Measurements from ENCODE around the gene ACSS2. TPM values are rescaled to one million over a fixed set of nuclear protein-coding genes. Genes with fewer than 3 reads are reported as not detected.
"Not testable (repeated sequence)": the region's sequence is repeated elsewhere in the genome, so short reads cannot be mapped to it uniquely, and the experiment has no call there.

Gene ACSS2
- total RNA-seq, 1 donor from 2014 or later: 73.8 TPM

GRCh38 chr20:34898129-34898528, 21.7 kb downstream of the ACSS2 start:
- intact Hi-C loops (cut with DNase I); DNase-seq (ENCODE audit: low spot score): not testable (repeated sequence)

GRCh38 chr20:34898731-34899130, 22.3 kb downstream of the ACSS2 start:
- intact Hi-C loops (cut with DNase I): not testable (repeated sequence)

GRCh38 chr20:34904202-34904621, 27.8 kb downstream of the ACSS2 start:
- DNase-seq (ENCODE audit: low spot score): no peak
- intact Hi-C loops (cut with DNase I): no loop called here

More at GRCh38 chr20:34898731-34899130, 22.3 kb downstream of the ACSS2 start:
- not testable (repeated sequence) for DNase-seq (ENCODE audit: low spot score)

GRCh38 chr20:34907616-34908469, 31.4 kb downstream of the ACSS2 start:
- intact Hi-C loops (cut with DNase I): no loop called here
- DNase-seq (ENCODE audit: low spot score): peak; percentile 80

GRCh38 chr20:34915131-34915530, 38.7 kb downstream of the ACSS2 start:
- DNase-seq (ENCODE audit: low spot score): no peak
- intact Hi-C loops (cut with DNase I): no loop called here

- intact Hi-C loops (cut with DNase I): no loop called here
- no peak for DNase-seq (ENCODE audit: low spot score)
Observed at GRCh38 chr20:34915749-34916455, 39.5 kb downstream of the ACSS2 start.

- intact Hi-C loops (cut with DNase I): no loop called here
- DNase-seq (ENCODE audit: low spot score): no peak
Observed at GRCh38 chr20:34916774-34917354, 40.5 kb downstream of the ACSS2 start.

- no peak for DNase-seq (ENCODE audit: low spot score)
- intact Hi-C loops (cut with DNase I): no loop called here
Observed at GRCh38 chr20:34920055-34920454, 43.6 kb downstream of the ACSS2 start.

- intact Hi-C loops (cut with DNase I): no loop called here
- DNase-seq (ENCODE audit: low spot score): no peak
Observed at GRCh38 chr20:34921436-34921835, 45.0 kb downstream of the ACSS2 start.

GRCh38 chr20:34922654-34923381, 46.4 kb downstream of the ACSS2 start:
- intact Hi-C loops (cut with DNase I): no loop called here
- DNase-seq (ENCODE audit: low spot score): no peak

GRCh38 chr20:34923414-34923813, 47.0 kb downstream of the ACSS2 start:
- no peak for DNase-seq (ENCODE audit: low spot score)
- intact Hi-C loops (cut with DNase I): no loop called here

GRCh38 chr20:34925341-34925740, 48.9 kb downstream of the ACSS2 start:
- no peak for DNase-seq (ENCODE audit: low spot score)
- intact Hi-C loops (cut with DNase I): no loop called here

GRCh38 chr20:34925981-34926380, 49.6 kb downstream of the ACSS2 start:
- DNase-seq (ENCODE audit: low spot score): no peak
- intact Hi-C loops (cut with DNase I): no loop called here

GRCh38 chr20:34926581-34926980, 50.2 kb downstream of the ACSS2 start:
- intact Hi-C loops (cut with DNase I): no loop called here
- no peak for DNase-seq (ENCODE audit: low spot score)

GRCh38 chr20:34927736-34928135, 51.3 kb downstream of the ACSS2 start:
- intact Hi-C loops (cut with DNase I): no loop called here
- DNase-seq (ENCODE audit: low spot score): no peak

GRCh38 chr20:34928411-34928810, 52.0 kb downstream of the ACSS2 start:
- intact Hi-C loops (cut with DNase I): no loop called here
- DNase-seq (ENCODE audit: low spot score): no peak

GRCh38 chr20:34931771-34932170, 55.4 kb downstream of the ACSS2 start:
- intact Hi-C loops (cut with DNase I): no loop called here
- DNase-seq (ENCODE audit: low spot score): no peak

- peak; percentile 87 for DNase-seq (ENCODE audit: low spot score)
- intact Hi-C loops (cut with DNase I): no loop called here
Observed at GRCh38 chr20:34938466-34939163, 62.2 kb downstream of the ACSS2 start.

GRCh38 chr20:34940081-34940481, 63.7 kb downstream of the ACSS2 start:
- intact Hi-C loops (cut with DNase I): no loop called here
- DNase-seq (ENCODE audit: low spot score): no peak

Data from cardiac septum (tissue), 1 donor.